ENCODE measurements around the gene TXNRD3. TPM values are rescaled to one million over a fixed set of nuclear protein-coding genes. Genes with fewer than 3 reads are reported as not detected.

TXNRD3 gene
- total and polyA plus RNA-seq, 2 of the 4 experiments (the other 2 are of a cell fraction), result 3.9 to 8.4 TPM

GRCh38 chr3:126646674-126647073 is 8.2 kb downstream of the TXNRD3 start:
- no peak overlapping the region for H3K18ac ChIP-seq (ENCODE audit: low read depth, low read length)
- in situ Hi-C loops (cut with MboI; ENCODE audit: low sequenced_read_pairs) (no loop called here), intact Hi-C loops (cut with micrococcal nuclease) (no loop called here), dilution Hi-C loops (cut with HindIII; ENCODE audit: low sequenced_read_pairs, unreplicated experiment) (no loop called here)
- H2BK20ac ChIP-seq (ENCODE audit: low read depth, low read length), result no peak overlapping the region
- H3K4me2 ChIP-seq (ENCODE audit: low read depth, low read length), result no peak overlapping the region; the same call in 1 of the 2 replicates
- no peak overlapping the region for H2AFZ ChIP-seq (replicated peaks; ENCODE audit: low read length, poor library complexity)
- no peak overlapping the region for H2AK9ac ChIP-seq (replicated peaks; ENCODE audit: low read depth, low read length, poor library complexity)
- H4K20me1 ChIP-seq (ENCODE audit: insufficient read depth, low read length), result no peaks in the 10 kb centered on the region
- DNase-seq (peak; percentile 56), ATAC-seq (ENCODE audit: low read depth) (peak; percentile 62)
- CTCF ChIA-PET, result no interaction called here
- H3K4me3 ChIP-seq (ENCODE audit: insufficient read depth, low read depth, low read length), result no peak overlapping the region
- no CpG with 5 or more reads among the region's 1 CpG for WGBS, 2 experiments (ENCODE audit: extremely low coverage in 2 of 2, insufficient read length in 1 of 2)
- H2AK5ac ChIP-seq (ENCODE audit: low read depth, low read length), result no peak overlapping the region
- peaks cover 6% of the 10 kb centered on the region for H3K36me3 ChIP-seq (ENCODE audit: control insufficient read depth, insufficient read depth, low read length)
- no peak overlapping the region for H4K8ac ChIP-seq (ENCODE audit: low read depth in 2 of 2, low read length in 2 of 2)
- no peak overlapping the region for H4K91ac ChIP-seq (ENCODE audit: insufficient read depth, low read depth, low read length)
- no peak overlapping the region for H2BK120ac ChIP-seq (ENCODE audit: low read depth, low read length)
- no peak overlapping the region for H3K9ac ChIP-seq (ENCODE audit: low read depth, low read length)
- no peak for TF ChIP-seq SMC3 (IDR thresholded peaks at IDR 0.05; ENCODE audit: low read depth, low read length)
- no peak for TF ChIP-seq RAD21 (IDR thresholded peaks at IDR 0.05; ENCODE audit: low read length)
- no peak for TF ChIP-seq CHD1 (IDR thresholded peaks at IDR 0.05; ENCODE audit: low read depth, low read length)
- TF ChIP-seq MAFK (IDR thresholded peaks at IDR 0.05; ENCODE audit: low read depth, low read length), result no peak
- TF ChIP-seq CEBPB (IDR thresholded peaks at IDR 0.05; ENCODE audit: low read depth, low read length), result no peak
- no peak for TF ChIP-seq NFE2L2 (IDR thresholded peaks at IDR 0.05; ENCODE audit: low read depth, low read length)
- TF ChIP-seq BHLHE40 (IDR thresholded peaks at IDR 0.05; ENCODE audit: low read depth, low read length), result no peak
- TF ChIP-seq MAZ (IDR thresholded peaks at IDR 0.05; ENCODE audit: borderline replicate concordance, low read depth, low read length), result no peak
- TF ChIP-seq MXI1 (IDR thresholded peaks at IDR 0.05; ENCODE audit: borderline replicate concordance, low read depth, low read length), result no peak
- TF ChIP-seq USF2 (IDR thresholded peaks at IDR 0.05; ENCODE audit: low read depth, low read length), result no peak
- no peak for TF ChIP-seq POLR2A (IDR thresholded peaks at IDR 0.05; ENCODE audit: low read depth, low read length)
- H3K9me3 ChIP-seq (ENCODE audit: control insufficient read depth, insufficient read depth, low read length), result no peaks in the 10 kb centered on the region
- peaks cover 2% of the 10 kb centered on the region for H3K9me1 ChIP-seq (ENCODE audit: insufficient read depth, low read length)
- no peak overlapping the region for H3K4ac ChIP-seq (ENCODE audit: low read depth, low read length)
- no peak overlapping the region for H3K14ac ChIP-seq (replicated peaks; ENCODE audit: low read depth, low read length)
- no peak overlapping the region for H2BK5ac ChIP-seq (ENCODE audit: low read depth, low read length, poor library complexity, severe bottlenecking)
- no peak overlapping the region for H3K56ac ChIP-seq (ENCODE audit: extremely low read depth, insufficient read depth, low read length)
- H2BK15ac ChIP-seq (ENCODE audit: low read depth, low read length), result no peak overlapping the region
- H3K27ac ChIP-seq (ENCODE audit: insufficient read depth, low read length), result no peak overlapping the region
- H3K27me3 ChIP-seq (ENCODE audit: control insufficient read depth, insufficient read depth, low read length), result no peaks in the 10 kb centered on the region
- no peaks in the 10 kb centered on the region; a peak in 2 of 4 replicates for H3K79me1 ChIP-seq (ENCODE audit: low read depth in 1 of 2, low read length in 2 of 2)
- POLR2A ChIA-PET (ENCODE audit: unreplicated experiment), result no interaction called here
- BruUV-seq (replicated peaks), result no TSS peak
- no peak overlapping the region for H4K5ac ChIP-seq (ENCODE audit: low read depth, low read length)
- H3K23ac ChIP-seq (ENCODE audit: low read depth, low read length), result no peak overlapping the region
- H3K4me1 ChIP-seq (ENCODE audit: control insufficient read depth, insufficient read depth, low read length), result no peaks in the 10 kb centered on the region
